ENCODE measurements around the gene NTM.

NTM gene

DNA sequence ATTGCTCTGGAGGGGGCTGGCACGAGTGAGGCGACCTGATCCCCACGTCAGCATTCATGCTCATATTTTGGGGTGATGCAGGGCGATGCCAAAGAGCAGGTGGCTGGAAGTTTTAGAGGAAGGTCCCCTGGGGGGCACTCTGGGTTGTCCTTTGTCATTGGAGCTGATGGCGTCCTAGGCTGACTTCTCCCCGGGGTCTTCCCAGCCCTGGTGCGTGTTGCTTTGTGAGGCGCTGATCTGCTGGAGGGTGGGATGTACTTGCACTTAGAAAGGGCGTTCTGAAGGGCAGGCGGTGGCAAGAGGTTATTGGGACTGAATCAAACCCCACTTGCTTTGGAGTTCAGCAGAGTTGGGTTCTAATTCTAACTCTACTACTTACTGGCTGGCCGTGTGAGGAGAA lies 313.3 kb downstream of the NTM start:
- in situ Hi-C loops (cut with MboI; ENCODE audit: low sequenced_read_pairs), result no loop called here

DNA sequence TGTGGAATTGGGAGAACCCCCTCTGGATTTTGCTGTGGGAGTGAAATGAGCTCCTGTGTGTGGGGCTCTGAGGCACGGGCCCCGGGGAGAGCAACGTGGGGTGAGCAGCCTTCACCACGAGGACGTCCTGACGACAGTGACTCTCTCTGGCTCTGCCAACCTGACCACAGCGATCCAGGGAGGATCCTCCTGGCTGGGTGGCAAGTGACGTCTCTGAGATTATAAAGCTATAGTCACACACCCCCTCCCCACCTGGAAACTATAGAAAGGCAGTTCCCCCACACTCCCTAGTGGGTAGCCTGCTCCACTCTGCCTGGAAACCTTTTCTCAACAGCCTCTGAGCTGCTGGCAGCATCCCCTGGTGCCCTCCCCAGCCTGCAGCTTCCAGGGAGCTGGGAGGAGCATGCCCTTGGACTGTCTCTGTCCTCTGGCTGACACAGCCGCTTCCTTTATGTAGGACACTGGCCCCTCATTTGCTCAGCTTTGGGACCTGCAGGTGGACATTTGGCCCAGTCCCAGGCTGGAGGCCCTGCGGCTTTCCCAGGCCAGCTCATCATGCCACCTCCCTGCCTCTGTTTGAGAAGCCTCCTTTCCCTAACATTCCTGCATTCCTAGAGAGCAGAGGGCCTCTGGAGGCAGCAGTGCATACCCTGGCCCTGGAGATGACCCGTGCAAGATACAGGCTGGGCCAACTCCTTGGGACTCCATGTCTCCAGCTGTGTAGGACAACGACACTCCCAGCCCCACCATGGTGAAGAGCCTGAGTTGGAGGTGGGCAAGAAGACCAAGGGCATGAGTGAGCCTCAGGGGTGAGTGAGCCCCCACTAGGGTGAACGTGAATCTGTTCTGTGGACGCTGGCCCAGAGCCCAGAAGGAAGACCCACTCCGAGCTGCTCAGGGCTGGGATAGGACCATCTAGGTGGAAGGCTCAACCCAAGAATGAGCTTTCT lies 314.0 kb downstream of the NTM start:
- in situ Hi-C loops (cut with MboI; ENCODE audit: low sequenced_read_pairs), result no loop called here

DNA sequence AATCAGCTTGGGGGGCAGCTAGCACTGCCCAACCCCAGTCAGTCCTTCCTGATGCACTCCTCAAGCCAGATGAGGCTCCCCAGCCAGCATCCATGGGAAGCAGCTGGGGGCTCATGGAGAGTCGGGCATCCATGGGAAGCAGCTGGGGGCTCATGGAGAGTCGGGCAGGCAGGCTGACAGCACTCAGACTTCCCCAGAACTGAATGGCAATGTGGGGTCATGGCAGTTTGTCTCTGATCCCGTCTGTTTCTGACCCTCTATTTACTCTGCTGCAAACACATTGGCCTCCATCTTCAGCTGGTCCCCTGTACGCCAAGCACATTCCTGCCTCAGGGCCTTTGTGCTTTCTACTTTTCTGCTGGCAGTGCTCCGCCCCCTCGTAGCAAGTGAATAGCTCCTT lies 314.8 kb downstream of the NTM start:
- in situ Hi-C loops (cut with MboI; ENCODE audit: low sequenced_read_pairs), result no loop called here

DNA sequence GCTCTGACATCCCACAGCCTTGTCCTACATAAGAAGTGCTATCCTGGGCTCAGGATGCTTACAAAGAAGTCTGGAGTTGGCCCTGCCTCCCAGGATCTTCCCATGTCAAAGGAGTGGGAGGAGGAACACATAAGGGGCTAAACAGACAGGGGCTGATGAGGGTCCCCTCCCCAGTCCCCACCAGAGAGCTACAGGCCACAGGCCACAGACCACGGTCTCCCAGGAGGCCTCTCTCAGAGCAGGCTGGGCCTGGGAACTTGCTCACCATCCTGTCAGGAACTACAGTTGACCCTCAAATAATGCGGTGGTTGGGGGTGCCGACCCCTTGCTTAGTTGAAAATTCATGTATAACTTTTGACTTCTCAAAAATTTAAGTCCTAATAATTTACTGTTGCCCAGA lies 315.5 kb downstream of the NTM start:
- in situ Hi-C loops (cut with MboI; ENCODE audit: low sequenced_read_pairs), result no loop called here

DNA sequence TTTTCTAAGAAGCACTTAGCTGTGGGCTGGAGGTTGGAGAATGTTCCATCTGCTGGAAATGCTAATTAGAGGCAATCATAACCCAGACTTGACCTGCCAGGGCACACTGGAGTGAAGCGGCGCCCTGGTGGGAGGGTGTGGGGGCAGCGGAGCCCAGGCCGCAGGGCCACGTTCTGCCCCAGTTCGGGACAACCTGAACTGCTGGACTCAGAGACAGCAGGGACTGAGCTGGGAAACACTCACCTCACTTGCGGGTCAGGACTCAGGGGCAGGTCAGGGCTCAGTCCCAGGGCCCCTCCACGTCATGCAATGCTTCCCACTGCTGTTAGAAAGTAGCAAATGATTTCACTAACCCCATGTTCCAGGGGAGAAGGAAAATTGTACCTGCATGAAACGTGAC lies 316.4 kb downstream of the NTM start:
- in situ Hi-C loops (cut with MboI; ENCODE audit: low sequenced_read_pairs), result no loop called here

DNA sequence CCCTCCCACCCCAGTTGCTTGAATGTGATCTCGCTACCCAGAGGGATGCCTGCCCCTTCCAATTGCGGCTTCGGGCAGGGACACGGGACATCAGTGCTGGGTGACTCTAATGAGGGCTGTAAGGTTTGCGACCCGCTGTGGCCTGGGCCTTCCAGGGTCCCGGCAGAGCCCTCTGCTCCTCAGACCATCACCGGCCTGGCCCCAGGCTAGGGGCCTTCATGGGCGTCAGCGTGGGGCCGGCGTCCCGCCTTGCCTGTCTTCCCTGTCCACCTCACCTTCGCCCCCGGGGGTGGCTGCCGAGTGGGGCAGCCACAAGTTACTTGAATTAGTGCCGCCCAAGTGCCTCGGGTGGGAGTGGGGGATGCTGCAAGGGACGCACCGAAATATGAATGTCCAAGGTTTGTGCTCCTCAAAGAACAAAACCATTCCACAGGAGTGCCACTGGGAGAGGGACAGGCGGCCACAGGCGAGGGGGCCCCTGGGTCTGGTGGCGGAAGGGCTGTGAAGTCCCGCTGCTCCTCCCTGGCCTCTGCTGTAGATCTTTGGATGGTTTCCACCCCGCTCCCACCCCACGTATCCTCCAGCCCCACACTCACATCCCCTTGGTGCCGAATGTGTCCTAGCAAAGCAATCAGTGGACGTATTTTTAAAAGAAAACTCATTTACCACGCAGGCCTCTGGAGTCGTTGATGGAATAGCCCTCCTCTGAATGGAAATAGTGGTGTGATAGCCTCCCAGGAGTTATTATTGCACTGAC lies 317.1 kb downstream of the NTM start:
- in situ Hi-C loops (cut with MboI; ENCODE audit: low sequenced_read_pairs), result no loop called here

DNA sequence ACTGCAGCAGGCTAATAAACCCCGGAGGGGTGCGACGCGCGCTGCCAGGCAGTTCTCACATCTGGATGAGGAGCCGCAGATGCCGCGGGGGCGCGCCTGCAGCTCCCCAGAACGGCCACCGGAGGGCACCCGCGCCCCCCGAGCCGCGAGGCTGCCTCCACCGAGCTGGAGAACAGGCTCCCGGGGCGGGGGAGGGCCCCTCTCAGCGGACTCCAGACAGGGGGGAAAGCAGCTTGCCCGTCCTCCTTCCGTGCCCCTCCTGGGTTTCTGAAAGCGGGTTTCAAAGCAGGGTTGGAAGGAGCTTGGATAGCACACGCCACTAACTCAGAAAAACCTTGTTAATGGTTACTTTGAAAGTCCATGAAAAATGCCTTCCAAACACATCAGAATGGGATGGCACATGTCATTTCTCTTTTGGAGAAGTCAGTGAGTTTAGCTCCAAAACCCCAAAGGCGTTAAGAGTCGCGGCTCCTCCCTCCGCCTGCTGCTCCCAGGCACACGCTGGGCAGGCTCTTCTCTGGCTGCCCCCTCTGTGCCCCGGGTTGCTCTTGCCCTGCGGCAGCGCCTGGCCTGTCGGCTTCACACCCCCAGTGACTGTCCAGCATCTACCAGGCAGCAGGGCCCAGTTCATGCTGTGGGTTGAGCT lies 317.8 kb downstream of the NTM start:
- in situ Hi-C loops (cut with MboI; ENCODE audit: low sequenced_read_pairs), result no loop called here

DNA sequence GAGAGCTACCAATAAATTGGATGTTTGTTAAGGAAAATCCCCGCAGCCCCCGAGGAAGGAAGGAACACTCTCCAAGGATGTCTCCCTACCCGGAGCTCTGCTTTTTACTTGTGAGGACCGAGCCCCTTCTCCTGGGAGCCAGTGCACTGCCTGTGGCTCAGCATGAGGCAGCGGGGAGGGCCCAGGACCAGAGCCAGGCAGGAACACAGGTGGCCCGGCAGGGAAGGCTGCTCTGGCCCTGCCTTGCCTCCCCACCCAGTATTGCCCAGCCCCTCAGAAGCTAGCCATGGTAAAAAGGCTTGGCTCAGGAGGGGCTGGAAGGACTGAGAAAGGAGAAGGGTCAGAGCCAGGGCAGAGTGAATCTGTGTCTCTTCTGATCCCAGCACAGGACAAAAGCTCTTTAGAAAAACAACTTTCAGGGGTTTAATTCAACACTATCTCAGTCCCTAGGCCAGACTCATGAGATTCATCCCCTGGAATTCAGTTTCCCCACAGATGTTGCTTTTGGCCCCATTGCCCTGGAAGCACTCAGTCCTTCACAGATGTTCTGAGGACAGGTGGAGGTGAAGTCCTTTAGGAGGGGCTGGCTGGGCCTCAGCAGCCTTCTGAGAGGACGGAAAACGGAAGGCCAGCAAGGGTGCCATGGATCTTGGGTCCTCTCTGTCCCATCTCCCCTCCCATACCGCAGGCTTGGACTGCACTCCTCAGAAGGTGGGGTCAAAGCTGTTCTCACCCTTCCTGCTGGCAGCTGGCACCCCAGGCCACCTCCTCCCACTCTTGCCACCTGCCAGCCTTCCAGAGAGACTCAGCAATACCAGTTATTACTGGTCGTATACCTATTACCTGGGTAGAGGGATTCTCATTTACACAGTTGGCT lies 318.9 kb downstream of the NTM start:
- in situ Hi-C loops (cut with MboI; ENCODE audit: low sequenced_read_pairs), result no loop called here

DNA sequence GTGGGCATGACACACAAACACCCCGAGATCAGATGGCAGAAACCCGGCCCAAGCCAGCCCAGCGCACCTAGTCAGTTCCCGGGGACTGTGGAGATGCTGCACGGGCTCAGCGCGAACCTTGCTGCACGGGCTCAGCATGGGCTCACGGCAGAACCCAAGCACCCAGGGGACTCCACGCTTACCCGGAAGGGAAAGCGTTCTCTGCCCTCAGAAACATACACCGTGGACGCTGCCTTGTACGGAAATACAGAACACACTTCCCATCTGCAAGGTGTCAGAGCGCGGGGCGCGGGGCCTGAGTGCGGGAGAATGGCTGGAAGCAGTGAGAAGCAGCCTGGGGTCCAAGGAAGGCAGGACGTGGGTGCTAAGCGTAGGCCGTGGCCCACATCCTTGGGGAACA lies 319.9 kb downstream of the NTM start:
- in situ Hi-C loops (cut with MboI; ENCODE audit: low sequenced_read_pairs), result no loop called here

DNA sequence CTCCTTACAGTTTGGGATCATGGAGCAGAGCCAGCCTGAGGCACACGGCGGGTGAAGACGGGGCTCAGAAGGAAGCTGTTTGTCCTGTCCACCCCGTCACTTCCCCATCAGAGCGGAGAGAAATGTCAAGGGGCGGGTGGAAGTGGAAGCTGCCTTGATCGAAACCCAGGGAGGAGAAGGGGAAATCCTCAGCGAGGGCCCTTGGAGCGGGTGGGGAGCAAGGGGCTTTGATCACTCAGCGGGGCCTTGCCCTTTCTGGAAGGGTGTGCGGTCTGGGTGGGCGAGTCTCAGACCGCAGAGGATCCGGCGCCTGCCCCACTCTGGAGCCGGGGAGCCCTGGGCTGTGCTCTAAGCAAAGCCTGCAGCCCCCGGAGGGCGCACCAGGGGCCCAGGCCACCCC lies 320.4 kb downstream of the NTM start:
- in situ Hi-C loops (cut with MboI; ENCODE audit: low sequenced_read_pairs), result no loop called here

DNA sequence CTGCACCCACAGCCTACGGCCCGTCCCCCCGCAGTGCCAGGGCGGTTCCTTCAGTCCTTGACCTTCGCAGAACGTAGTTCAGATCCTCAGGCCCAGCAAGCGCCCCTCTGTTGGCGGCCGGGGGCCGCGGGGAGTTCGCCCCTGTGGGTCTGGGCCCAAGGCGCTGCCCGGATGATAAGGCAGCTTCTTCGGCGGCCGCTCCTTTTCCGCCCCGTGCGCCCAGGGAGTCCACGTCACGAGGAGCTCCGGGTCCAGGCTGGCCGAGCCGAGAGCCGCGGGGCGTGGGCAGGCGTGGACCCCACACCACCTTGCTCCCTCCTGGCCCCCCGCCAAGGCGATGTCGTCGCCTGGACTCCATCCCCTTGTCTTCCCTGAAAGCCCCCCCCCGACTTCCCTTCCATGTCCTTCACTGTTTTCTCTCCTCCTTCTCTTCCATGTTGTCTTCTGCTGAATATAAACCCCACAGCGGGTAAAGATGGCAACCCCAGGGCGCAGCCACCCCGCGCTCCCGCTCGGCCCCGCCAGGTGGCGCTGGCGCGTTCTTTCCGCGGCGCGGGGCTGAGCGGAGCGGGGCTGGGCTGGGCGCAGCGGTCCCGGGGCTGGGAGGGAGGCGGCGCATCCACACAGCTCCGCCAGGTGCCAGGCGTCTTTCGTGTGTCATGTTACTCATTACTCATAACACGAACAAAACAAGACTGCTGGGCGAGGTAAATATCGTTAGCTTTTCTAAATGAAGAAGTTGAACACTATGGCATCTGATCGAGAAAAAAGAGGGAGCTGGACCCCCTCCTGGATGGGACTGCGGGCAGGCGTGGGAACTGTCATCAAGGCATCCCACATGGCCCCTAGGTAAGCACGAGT lies 321.0 kb downstream of the NTM start:
- in situ Hi-C loops (cut with MboI; ENCODE audit: low sequenced_read_pairs), result no loop called here

DNA sequence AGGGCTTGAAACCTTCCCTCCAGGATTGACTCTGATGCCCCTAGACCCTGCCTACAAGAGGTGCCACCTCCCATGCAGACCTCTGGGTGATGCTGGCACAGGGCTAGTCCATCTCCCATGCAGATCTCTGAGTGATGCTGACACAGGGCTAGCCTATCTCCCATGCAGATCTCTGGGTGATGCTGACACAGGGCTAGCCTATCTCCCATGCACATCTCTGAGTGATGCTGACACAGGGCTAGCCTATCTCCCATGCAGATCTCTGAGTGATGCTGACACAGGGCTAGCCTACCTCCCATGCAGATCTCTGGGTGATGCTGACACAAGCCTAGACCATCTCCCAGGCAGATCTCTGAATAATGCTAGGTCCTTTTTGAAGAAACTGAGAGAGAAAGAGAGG lies 321.7 kb downstream of the NTM start:
- in situ Hi-C loops (cut with MboI; ENCODE audit: low sequenced_read_pairs), result no loop called here

DNA sequence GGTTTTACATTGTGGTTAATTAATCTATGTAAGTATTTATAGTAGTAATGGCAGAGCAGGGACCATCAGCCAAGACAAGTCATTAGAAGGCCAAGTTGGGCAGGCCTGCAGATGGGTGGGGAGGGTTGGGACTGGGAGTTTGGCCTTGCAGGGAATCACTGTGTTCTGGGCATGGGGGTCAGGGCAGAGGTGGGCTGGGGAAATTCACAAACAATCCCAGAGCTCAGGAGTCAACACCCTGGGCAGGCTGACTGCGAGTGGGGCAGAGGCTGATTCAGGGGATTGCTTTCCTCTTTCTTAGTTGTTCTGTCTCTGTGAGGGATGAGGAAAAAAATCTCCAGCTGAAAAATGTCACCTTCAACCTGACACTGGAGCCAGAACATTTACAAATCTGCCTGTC lies 322.5 kb downstream of the NTM start:
- in situ Hi-C loops (cut with MboI; ENCODE audit: low sequenced_read_pairs), result no loop called here

DNA sequence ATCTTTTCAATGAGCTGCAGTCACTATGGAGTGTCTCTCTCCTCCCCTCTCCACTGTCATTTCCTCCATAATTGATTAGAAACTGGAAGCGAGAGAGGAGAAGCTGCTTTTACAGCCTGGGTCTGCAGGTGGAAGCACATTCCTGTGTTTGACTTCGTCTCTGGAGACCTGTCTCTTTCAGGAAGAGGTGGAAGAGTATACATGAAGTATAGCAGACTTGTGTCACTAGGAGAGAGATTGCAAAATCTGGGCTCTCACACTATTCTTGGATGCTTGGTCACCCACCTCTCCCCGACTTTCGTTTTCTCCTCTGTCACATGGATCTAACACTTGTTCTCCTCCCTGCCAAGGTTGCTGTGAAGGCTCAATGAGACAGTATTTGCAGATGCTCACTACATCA lies 323.3 kb downstream of the NTM start:
- in situ Hi-C loops (cut with MboI; ENCODE audit: low sequenced_read_pairs), result no loop called here

DNA sequence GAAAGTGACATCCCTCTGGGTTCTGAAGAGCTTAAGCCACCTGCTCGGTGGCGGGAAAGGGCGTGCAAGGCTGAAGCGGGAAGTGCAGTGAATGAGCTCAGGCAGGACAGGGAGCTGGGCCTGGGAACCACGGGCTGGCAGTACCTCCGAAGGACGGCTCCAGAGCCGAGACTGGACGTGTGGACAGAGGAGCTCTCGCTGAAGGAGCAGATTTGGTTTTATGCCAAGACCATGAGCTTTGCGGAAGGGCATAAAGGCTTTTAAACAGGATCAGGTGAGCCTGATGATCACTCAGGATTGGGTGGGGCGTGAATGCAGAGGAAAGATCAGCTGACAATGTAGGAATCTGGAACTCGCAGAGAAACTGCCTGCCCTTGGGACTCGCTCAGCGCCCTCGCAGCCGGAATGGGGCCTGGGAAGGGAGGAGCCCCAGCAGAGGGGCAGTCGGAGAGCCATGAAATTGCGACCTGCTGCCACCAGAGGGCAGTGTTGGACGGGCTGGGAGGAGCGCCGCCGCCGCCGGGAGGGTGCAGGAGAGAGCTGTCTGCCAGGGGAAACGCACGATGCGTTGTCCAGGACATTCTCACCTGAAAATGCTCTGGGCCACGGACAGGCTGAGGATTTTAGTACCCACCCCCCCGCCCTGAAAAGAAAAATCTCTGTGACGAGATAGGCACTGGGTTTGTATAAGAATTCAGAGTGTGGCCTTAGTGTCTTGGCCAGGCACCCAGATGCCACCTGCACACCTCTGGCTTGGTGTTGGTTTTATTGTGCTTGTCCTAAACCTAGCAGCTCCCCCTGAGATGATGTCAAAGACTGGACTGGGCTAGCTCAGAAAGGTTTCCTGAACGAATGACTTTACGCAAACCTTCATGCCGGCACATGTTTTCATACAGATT lies 324.4 kb downstream of the NTM start:
- in situ Hi-C loops (cut with MboI; ENCODE audit: low sequenced_read_pairs), result no loop called here

DNA sequence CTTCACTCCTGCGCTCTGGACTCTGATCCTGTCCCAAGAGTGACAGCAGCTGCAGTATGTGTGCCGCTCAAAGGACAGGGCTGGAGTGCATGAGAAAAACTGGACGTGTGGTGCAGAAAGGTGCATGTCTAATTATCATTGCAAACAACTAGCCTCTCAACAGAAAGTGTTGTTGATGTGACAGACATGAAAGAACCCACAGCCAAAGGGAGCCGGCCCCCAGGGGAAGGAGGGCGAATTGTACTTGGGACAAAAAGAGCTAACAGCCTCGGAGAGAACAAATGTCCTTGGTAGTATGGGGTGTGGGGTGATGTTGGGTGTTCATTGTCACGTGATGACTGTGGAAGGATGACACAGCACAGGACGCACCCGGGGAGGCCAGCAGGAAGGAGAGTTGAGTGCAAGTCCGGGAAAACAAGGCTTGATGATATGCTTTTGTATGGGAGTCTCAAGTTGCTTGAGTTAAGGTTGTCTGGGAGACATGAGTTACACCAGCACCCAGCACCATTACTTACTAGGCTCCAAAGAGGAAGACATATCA lies 325.5 kb downstream of the NTM start:
- in situ Hi-C loops (cut with MboI; ENCODE audit: low sequenced_read_pairs), result no loop called here

DNA sequence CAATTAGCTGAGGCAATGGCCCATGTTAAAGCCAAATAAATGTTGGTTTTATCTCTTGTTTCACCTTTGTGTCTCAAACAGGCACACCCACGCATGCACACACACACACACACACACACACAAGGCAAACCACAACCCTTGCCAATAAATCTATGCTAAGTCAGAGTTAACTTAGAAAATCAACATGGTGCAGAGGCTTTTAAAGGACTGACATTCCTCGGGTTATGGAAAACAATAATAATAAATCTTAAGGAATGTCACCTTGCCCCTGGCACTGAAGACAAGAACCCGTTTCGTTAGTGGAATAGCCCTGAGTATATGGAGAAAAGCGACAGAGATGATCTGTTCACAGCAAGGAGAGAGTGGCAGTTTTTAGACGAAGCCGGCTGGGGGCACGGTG lies 326.3 kb downstream of the NTM start:
- in situ Hi-C loops (cut with MboI; ENCODE audit: low sequenced_read_pairs), result no loop called here

DNA sequence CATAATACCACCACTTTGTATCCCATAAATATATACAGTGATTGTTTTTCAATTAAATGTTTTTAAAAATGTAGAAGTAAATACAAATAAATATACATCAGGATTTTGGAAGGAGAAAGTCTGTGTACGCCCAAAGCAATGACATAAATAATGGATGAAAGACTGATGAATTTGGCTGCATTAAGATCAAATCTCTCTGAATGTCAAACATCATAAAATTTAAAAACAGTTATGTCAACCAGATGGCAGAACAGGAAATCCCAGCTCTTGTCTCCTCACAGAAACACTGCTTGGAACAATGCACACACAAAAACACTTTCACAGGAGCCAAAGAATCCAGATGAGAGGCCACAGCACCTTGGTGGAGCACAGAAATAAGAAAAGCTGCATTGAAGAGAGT lies 332.9 kb downstream of the NTM start:
- in situ Hi-C loops (cut with MboI; ENCODE audit: low sequenced_read_pairs), result no loop called here

DNA sequence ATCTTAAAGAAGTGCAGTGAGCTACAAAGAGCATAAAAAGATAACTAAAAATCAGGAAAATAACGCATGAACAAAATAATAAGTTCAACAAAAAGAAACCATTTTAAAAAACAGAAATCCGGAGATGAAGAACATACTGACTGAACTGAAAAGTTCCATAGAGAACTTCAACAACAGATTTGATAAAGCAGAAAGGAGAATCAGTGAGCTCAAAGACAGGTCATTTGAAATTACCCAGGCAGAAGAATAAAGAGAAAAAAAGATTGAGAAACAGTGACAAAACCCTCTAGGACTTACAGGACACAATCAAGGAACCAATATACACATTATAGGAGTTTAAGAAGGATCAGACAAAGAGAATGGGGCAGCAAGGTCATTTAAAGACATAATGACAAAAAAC lies 334.3 kb downstream of the NTM start:
- in situ Hi-C loops (cut with MboI; ENCODE audit: low sequenced_read_pairs), result no loop called here
